ENCODE measurements around the gene RPS27A.
"Not testable (repeated sequence)": the region's sequence is repeated elsewhere in the genome, so short reads cannot be mapped to it uniquely, and the experiment has no call there.

DNA sequence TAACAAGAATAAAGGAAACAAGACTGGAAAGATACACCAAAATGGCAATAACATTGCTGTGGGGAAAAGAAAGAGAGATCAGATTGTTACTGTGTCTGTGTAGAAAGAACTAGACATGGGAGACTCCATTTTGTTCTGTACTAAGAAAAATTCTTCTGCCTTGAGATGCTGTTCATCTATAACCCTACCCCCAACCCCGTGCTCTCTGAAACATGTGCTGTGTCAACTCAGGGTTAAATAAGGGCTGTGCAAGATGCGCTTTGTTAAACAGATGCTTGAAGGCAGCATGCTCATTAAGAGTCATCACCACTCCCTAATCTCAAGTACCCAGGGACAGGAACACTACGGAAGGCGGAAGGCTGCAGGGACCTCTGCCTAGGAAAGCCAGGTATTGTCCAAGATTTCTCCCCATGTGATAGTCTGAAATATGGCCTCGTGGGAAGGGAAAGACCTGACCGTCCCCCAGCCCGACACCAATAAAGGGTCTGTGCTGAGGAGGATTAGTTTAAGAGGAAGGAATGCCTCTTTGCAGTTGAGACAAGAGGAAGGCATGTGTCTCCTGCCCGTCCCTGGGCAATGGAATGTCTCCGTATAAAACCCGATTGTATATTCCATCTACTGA is 46.8 kb downstream of the RPS27A start:
- not testable (repeated sequence) for TF ChIP-seq POLR2AphosphoS5 (IDR thresholded peaks at IDR 0.05); EP300 (conservative IDR thresholded peaks at IDR 0.05; ENCODE audit: poor library complexity, severe bottlenecking); EZH2 (IDR thresholded peaks at IDR 0.05; ENCODE audit: borderline replicate concordance, insufficient read depth, low read length, poor library complexity, severe bottlenecking); RAD21 (conservative IDR thresholded peaks at IDR 0.05); SMC3 (conservative IDR thresholded peaks at IDR 0.05; ENCODE audit: poor library complexity); TAF1 (IDR thresholded peaks at IDR 0.05; ENCODE audit: low read depth)
- TF ChIP-seq, protein P1, sequence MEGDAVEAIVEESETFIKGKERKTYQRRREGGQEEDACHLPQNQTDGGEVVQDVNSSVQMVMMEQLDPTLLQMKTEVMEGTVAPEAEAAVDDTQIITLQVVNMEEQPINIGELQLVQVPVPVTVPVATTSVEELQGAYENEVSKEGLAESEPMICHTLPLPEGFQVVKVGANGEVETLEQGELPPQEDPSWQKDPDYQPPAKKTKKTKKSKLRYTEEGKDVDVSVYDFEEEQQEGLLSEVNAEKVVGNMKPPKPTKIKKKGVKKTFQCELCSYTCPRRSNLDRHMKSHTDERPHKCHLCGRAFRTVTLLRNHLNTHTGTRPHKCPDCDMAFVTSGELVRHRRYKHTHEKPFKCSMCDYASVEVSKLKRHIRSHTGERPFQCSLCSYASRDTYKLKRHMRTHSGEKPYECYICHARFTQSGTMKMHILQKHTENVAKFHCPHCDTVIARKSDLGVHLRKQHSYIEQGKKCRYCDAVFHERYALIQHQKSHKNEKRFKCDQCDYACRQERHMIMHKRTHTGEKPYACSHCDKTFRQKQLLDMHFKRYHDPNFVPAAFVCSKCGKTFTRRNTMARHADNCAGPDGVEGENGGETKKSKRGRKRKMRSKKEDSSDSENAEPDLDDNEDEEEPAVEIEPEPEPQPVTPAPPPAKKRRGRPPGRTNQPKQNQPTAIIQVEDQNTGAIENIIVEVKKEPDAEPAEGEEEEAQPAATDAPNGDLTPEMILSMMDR (IDR thresholded peaks at IDR 0.05; ENCODE audit: poor library complexity, severe bottlenecking) = not testable (repeated sequence)

Measured in neural cell (in vitro differentiated cells).